Measurements from ENCODE around the gene ZNF687.

- TF ChIP-seq ESRRG (CRISPR knock-in tag; IDR thresholded peaks at IDR 0.05) (no peak), RARB (CRISPR knock-in tag; IDR thresholded peaks at IDR 0.05) (no peak), SNAI2 (CRISPR knock-in tag; IDR thresholded peaks at IDR 0.05) (no peak), GLIS3 (CRISPR knock-in tag; IDR thresholded peaks at IDR 0.05) (no peak), ZFP30 (CRISPR knock-in tag; IDR thresholded peaks at IDR 0.05) (no peak), BACH2 (CRISPR knock-in tag; IDR thresholded peaks at IDR 0.05; ENCODE audit: borderline replicate concordance) (no peak), TOX (CRISPR knock-in tag; IDR thresholded peaks at IDR 0.05; ENCODE audit: borderline replicate concordance) (no peak), ARNTL (CRISPR knock-in tag; IDR thresholded peaks at IDR 0.05; ENCODE audit: borderline replicate concordance, low read depth) (no peak), PATZ1 (CRISPR knock-in tag; IDR thresholded peaks at IDR 0.05; ENCODE audit: borderline replicate concordance) (no peak), PPARA (CRISPR knock-in tag; IDR thresholded peaks at IDR 0.05; ENCODE audit: borderline replicate concordance) (no peak)
- TF ChIP-seq, protein P1, sequence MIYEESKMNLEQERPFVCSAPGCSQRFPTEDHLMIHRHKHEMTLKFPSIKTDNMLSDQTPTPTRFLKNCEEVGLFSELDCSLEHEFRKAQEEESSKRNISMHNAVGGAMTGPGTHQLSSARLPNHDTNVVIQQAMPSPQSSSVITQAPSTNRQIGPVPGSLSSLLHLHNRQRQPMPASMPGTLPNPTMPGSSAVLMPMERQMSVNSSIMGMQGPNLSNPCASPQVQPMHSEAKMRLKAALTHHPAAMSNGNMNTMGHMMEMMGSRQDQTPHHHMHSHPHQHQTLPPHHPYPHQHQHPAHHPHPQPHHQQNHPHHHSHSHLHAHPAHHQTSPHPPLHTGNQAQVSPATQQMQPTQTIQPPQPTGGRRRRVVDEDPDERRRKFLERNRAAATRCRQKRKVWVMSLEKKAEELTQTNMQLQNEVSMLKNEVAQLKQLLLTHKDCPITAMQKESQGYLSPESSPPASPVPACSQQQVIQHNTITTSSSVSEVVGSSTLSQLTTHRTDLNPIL (CRISPR knock-in tag; IDR thresholded peaks at IDR 0.05; ENCODE audit: low read depth): no peak
Measured at GRCh38 chr1:151312826-151313225, 30.7 kb downstream of the ZNF687 start.
